ENCODE measurements around the gene PCMT1. TPM values are rescaled to one million over a fixed set of nuclear protein-coding genes. Genes with fewer than 3 reads are reported as not detected.

Gene PCMT1
- total and polyA plus RNA-seq, 2 of the 13 experiments (the other 11 are each of a cell fraction or from before 2014, with no cell fraction given), result 112 to 169 TPM

GRCh38 chr6:149852881-149853280 lies 103.3 kb downstream of the PCMT1 start (continued):
- TF ChIP-seq MNT (IDR thresholded peaks at IDR 0.05), result no peak
- no peak for TF ChIP-seq EEA1 (CRISPR knock-in tag; IDR thresholded peaks at IDR 0.05; ENCODE audit: borderline replicate concordance)
- no peak for TF ChIP-seq ZNF841 (CRISPR knock-in tag; IDR thresholded peaks at IDR 0.05; ENCODE audit: borderline replicate concordance)
- no peak for TF ChIP-seq BCL3 (CRISPR knock-in tag; IDR thresholded peaks at IDR 0.05)
- TF ChIP-seq ZNF280D (CRISPR knock-in tag; IDR thresholded peaks at IDR 0.05), result no peak
- no peak for TF ChIP-seq TEAD2 (CRISPR knock-in tag; IDR thresholded peaks at IDR 0.05)
- no peak for TF ChIP-seq ZNF780A (CRISPR knock-in tag; IDR thresholded peaks at IDR 0.05)
- no peak for TF ChIP-seq HOXD1 (CRISPR knock-in tag; IDR thresholded peaks at IDR 0.05)
